Central memory CD4-positive, alpha-beta T cell (primary cell): ENCODE data around the gene TTC13.

Experiments used
- DNase-seq: peaks from one replicate; pipeline ENCODE4 v3.0.0; 2022

Gene TTC13

DNA sequence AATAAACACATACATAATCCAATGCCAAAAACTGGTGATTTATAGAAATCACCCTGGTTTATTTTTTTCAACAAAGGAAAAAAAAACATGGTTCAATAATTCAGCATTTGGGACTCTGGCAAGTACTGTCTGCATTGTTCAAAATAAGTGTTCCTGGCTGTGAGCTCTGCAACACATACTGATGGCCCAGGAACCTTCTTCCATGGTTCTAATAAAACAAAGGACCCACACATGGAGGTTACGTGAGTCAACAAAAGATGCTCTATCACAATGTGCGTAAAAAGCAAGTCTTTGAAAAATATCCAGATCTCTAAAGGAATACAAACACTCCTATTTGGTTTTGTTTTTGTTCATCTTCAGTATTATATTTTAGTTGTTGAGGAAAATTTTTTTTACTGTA is 72.4 kb downstream of the TTC13 start:
- no peak for DNase-seq

DNA sequence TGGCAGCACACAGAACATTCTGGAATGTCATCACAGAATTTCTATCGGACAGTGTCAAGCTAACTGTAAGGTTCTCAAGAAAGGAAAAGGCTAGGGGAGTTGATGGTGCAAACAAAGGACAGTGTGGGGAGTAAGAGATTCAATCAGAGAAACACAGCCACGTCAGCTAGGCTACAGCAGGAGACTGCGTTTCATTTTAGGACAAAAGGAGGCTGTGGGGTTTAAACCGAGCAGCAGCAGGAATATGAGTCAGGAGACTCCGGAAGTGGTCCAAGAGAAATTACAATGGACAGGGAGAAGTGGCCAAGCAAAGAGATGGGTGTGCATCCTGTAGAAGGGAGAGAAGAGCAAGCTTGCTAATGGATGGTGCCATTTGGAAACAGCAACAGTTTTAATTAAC is 72.9 kb downstream of the TTC13 start:
- no peak for DNase-seq

DNA sequence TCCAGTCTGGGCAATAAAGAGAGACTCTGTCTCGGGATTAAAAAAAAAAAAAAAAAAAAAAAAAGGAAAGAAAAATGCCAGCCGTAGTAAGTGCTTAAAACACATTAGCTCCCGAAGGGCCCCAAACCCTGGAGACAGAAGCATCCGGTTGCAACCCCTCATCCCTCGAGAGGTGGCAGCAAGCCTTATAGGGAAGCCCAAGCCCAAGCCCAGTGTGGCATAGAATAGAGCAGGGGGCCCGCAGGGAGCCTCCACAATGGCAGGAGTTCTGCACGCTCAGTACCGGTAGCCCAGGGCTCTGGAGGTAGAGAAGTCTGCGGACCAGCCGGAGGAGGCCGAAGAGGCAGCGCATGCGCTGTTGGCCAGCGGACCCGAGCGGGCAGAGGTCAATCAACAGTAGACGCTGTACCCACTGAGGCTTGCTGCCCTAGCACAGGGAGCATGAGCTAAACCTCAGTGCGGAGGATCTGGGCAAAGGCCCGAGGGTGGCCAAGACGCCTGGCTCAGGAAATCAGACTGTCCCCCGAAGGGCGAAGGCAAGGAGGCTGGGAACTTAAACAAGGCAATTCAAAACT is 76.2 kb downstream of the TTC13 start:
- DNase-seq = no peak

DNA sequence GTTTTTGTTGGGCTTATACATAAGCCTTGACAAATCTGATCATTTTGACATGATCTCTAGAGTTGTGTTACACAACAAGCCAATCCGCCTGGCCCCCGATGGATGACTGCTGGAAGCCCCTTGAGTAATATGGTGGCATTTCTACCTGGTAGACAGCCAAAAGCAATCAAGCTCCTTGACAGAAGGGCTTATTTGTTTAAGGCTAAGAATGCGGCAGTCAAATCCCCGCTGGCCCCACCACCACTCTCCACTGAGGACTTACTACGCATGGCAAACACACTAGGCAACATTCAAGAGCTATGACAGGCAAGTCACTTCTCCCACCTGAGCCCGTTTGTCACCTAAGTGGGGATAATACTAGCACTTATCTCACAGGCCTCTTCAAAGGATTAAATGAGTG is 77.0 kb downstream of the TTC13 start:
- DNase-seq = no peak

DNA sequence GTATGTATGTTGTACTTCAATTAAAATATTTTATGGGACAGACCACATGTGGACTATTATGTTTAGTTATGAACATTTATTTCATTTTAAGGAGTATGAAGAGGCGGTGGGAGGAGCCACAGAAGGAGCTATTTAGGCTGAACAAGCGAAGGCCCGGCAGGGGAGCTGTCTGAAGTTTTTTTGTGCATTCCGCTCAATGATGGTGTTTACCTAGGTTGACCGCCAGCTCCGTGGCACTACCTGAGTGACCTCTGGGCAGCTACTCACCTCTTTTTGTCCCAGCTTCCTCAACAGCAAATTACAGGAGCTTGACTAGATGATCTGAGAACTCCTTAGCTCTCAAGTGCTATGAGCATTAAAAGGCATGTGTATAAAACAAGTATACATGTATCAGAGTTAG is 77.7 kb downstream of the TTC13 start:
- no peak for DNase-seq

DNA sequence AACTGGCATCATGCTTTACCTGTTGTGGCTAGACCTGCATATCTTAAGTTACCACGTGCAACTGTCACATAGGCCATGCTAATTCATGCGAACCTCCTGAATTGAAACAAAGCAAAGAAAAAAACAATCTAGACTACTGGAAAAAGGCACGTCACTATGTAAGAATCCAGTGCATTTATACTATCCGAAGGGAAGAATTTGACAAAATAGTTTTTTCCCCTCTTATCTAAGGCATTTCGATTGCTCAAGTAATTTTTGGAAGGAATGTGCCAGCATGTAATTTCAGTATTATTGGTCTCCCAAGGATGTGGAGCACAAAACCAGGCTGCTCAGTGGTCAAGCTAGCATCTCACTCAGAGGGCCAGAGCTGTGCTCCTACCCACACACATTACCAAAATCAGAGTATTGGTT is 78.8 kb downstream of the TTC13 start:
- no peak for DNase-seq

DNA sequence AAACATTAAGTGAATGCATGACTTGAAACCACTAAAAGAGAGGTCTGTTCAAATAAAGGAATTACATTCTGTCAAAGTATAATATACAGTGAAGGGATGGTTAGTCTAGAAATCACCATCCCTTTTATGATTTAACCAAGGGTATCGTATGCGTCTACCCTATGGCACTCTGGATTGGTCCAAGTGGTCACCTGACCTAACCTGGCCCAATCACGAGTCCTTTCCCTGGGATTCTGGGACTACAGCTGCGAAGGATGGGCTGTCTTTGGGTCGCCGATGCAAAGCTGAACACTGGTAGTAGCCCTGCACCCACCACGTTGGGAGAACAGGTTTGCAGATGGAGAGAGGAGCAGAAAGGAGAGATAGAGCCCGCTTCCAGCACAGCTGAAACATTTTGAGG is 79.9 kb downstream of the TTC13 start:
- DNase-seq = no peak

DNA sequence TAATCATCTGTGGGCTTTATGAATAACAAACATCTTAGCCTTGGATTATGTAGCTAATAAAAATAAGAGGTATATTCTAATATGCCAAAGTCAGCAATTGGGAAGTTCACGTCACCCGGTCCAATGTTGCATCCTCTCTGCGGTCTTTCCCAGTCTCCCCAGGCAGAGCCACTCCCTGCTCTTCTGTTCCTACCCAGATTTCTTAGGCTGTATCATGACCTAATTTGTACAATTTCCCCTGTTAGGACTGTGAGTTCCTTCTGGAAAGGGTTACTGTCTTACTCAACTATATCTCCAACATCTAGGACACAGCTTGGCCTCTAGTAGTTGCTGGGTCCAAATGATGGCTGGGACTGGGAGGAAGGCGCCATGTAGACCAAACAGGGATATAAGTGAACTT is 80.5 kb downstream of the TTC13 start:
- DNase-seq = no peak

DNA sequence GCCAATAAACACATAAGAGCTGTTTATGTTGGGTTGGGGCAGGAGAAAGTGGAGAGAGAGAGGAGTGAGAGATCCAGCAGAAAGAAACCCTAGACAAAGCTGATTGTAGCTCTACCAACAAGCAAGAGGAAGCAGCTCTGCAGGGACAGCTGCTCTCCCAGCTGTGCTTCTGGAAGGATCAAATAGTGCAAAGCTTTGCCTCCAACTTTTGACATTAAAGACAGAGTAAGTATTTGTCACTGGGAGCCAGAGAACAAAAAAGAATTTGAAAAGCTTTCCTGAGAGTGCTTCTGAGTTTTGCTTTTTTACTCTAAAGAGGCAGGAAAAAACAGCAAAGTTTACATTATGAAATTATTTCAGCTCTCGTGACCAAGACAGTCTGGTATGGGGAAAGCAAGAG is 81.9 kb downstream of the TTC13 start:
- DNase-seq = no peak

DNA sequence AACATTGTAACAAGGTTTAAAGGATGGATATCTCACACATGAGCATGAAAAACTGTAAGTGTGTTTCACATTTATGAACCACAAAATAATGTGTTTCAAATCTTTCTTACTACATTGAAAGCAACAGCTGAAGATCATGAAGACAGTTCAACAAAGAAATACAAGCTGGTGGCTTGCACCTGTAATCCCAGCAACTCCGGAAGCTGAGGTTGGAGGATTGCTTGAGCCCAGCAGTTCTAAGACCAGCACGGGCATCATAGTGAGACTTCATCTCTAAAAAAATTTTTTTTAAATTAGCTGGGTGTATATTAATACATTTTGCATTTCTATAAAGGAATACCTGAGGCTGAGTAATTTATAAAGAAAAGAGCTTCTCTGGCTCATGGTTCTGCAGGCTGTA is 83.2 kb downstream of the TTC13 start:
- no peak for DNase-seq

DNA sequence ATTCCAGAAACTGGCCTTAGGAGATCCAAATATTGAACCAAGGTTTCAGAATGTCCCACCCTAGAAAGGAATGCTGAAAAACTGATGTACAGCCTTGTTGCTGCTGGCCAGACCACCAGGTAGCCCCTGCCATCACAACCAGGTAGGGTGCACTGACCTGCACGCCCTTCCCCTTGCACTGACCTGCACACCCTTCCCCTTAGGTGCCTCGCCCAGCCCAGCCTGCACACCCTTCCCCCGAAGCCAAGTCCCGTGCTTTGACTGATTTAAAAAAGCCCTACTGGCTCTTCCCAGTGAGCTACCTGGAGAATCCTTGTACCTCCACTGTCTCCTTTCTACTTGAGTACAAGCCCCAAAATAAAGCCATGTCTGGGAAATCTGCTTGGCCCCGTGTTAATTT is 84.0 kb downstream of the TTC13 start:
- DNase-seq = no peak

DNA sequence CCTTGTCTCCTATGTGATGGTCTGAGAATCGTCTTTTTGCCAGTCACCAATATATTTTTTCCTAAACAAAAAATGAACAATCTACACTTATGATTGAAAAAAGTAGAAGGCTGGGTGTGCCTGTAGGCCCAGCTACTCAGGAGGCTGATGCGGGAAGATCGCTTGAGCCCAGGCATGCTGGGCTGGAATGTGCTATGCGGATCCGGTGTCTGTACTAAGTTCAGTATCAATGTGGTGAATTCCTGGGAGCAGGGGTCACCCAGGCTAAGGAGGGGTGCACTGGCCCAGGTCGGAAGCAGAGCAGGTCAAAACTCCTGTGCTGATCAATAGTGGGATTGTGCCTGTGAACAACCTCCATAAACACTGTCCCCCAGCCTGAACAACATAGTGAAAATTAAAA is 84.6 kb downstream of the TTC13 start:
- no peak for DNase-seq

DNA sequence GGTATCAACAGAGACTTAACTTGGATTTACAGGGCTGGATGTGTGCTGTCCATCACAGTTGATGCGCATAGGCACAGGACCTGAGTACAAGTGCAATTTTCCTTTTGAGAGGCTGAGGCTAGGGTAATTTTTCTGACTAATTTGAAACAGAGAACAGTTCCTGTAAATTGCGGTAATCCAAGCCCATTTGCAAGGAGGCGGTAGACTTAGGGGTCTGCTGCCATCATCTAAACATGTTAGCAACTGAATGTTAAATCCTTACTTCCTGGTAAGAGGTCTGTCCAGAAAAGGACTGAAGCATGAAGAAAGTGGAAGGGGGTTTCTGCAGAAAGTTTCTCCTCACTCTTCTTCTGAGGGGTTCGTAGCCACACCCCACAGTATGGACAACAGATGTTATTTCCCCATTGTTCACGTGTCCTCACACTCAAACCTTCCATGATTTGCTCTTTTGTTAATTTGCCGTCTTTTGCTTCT is 86.6 kb downstream of the TTC13 start:
- DNase-seq = no peak

DNA sequence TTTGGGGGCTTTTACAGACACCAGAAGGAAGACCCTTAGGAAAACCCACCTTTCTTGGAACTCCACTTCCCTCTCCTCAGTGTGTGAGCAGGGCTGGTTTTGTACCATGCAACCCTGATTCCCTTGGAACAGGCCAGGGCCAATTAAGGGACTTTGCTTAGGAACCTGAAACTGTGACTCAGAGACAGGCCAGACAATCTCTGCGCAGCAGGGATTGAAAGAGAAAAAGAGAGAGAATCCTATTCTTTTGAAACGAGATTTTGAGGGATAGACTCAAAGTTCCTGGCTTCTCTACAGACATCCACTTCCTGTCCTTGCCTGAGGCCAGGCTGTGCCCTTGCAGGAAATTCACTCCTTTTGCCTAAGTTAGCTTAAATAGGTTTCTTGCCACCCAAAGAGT is 87.2 kb downstream of the TTC13 start:
- no peak for DNase-seq

DNA sequence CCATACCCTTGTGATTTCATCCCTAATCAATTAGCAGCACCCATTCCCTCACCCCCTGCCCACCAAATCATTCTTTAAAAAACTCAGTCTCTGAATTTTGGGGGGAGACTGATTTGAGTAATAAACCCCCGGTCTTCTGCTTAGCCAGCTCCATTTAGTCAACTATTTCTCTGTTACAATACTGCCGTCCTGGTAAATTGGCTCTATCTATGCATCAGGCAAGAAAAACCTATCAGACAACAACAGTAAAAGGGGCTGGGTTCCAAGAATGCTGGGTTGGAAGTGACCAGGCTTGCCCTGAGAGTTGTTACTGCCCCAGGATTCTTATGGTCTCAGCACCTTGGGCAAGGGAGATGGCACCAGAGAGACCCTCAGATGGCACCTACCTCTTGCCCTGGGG is 94.0 kb downstream of the TTC13 start:
- DNase-seq = no peak

DNA sequence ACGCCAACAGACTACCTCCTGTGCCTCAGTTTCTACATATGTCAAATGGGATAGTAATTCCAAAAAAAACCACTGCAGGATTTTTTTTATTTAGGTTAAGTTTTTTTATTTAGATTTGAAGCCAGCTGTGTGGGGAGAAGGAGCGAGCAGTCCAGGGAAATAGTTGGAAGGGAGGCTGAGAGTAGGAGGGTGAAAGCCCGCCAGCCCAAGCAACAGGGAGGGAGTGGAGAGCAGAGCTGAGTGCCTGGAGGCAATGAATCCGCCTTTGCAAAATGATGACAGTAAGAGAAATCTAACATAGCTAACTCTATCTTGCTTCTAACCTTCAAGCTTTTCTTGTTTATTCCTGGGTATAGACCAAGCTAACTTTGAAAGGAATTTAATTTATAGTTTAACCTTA is 94.7 kb downstream of the TTC13 start:
- no peak for DNase-seq

DNA sequence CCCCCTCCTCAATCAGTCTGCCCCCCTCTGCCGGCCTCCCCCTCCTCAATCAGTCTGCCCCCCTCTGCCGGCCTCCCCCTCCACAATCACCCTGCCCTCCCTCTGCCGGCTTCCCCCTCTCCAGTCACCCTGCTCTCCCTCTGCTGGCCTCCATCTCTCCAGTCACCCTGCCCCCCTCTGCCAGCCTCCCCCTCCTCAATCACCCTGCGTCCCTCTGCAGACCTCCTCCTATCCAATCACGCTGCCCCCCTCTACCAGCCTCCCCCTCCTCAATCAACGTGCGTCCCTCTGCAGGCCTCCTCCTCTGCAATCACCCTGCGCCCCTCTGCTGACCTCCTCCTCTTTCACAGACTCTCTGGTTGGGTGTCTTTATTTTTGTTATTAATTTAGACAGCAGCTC is 98.9 kb downstream of the TTC13 start:
- DNase-seq = no peak

DNA sequence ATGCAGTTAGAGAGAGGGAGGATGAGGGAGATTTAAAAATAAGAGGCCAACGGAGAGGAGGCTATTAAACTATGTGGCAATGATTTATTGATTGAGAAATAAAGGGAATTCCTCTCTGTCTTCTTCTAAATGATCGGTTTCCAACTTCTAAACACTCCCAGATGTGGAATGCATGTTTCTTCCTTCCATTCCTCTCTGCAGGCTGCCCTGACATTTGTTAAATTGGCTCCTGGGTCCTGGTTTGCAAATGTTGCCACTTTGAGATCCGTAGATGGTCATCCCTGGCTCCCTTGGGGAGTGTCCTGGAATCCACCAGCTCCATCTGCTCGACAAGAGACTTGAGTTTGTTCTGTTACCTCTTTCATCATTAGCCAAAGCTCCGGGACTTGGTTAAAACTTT is 100.1 kb downstream of the TTC13 start:
- DNase-seq = no peak

DNA sequence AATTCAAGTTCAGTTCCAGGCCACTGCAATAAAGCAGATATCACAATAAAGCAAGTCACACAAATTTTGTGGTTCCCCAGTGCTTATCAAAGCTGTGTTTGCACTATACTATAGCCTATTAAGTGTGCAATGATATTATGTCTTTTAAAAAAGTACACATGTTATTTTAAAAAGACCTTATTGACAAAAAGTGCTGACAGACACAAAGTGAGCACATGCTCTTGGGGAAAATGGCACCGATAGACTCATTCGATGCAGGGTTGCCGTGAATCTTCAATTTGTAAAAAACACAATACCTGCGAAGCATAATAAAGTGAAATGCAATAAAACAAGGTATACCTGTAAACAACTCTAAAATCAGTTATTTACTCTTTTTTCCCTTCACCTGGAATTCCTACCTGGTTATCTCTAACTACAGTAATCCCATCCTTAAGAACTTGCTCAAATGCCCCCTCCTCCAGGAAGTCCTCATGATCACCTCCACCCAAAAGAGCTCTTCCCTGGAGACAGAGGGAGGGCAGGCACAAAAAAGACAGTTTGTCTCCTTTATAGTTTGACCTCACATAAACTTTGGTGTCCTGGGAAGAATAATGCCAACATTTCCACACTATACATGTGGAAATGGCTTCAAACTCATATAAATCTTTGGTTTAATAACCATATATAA is 100.6 kb downstream of the TTC13 start:
- no peak for DNase-seq

DNA sequence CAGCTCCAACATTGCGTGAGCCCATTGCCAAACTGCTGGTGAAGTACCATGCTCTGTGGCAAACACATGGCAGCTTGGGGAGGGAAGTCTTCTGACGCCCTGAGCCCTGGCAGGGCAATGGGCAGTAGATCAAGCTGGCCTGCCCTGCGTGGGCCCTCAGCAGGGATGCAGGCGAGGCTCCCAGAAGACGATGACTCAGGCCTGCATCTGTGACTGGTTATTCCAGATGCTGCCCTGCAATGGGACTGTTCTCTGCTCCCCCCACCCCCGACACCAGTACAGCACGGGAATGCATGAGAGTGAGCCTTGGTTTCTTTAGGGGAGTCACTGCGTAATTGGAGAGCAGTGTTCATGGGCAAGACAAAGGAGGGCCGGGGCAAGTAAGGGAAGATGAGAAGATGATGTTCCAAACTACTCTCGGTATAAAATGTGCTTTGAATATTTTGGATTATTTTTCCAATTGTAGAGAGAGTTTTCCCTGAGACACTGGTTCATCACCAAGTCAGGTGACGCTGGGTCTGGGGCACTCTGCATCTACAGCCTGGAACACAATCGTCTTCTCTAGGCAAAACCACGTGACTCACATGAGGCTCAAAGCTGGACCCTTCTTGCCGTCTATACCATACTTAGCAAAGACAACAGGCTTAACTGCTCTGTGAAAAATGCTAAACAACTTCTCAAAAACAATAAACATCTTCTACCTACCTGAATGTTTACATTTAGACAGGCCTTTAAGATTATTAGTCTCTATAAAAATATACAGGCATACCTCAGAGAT is 101.3 kb downstream of the TTC13 start:
- no peak for DNase-seq

DNA sequence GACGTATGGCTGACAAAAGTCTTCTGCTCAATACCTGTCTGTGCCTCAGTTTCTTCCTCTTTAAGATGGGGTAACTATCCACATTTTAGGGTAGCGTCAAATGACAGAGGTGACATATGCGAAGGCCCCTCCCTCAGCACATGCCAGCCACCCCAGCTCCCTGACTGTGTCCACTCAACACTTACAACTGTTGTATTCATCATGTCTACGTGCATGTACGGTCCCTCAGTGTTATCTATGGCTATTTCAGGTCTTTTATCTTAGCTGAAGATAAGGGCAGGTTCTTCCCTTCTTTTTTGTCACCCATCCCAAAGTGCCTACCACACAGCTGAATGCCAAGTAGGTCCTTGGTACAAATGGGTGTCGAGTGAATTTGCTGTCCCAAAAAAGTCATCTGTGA is 102.0 kb downstream of the TTC13 start:
- no peak for DNase-seq

DNA sequence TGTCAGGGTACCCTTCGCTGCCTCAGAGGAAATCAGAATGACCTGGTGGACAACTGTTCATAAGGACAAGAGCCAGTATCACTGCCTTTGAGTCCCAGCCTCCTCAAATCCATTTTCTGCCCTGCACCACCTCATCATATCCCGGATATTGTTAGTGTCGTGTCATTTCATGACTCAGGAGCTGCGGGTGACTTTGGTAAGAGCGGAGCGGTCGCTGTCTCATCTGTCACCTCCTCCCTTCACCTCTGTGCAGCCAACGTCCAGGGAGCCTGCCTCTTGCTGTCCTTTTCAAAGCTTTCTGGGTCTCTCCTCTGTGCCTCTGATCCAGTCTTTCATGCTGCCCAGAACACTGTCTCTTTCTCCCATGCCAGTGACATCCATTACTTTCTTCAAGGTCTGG is 103.3 kb downstream of the TTC13 start:
- no peak for DNase-seq

DNA sequence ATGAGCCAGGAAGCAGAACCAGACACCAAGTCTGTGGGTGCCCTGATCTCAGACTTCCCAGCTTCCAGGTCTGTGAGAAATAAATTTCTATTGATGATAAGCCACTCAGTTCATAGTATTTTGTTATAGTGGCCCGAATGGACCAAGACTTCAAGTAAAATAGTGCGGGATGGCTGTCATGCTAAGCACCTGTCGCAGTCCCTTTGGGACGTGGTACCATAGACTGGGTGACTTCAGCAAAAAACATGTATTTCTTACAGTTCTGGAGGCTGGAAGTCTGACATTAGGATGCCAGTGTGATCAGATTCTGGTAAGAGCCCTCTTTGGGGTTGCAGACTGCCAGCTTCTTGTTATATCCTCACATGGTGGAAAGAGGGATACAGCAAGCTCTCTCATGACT is 107.7 kb downstream of the TTC13 start:
- no peak for DNase-seq

DNA sequence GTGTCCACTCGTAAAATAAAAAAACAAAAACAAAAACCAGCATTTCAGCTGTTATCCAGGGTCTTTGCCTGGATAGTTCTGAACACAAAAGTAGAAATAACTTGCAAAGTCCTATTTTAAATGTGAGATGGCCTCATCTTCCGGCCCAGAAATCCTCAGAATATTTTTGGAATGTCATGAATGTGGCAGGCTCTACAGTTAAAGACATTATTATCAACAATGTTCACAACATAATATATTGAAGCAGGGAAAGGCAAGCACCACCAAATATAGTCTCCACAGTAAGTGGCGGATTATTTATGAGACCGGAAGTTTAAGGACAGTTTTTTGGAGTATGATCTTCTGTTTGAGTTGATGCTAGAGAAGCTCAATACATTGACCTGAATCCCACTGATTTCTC is 109.2 kb downstream of the TTC13 start:
- no peak for DNase-seq
